ENCODE measurements around the gene AGAP3.

The AGAP3 gene

GRCh38 chr7:151123158-151123821 is 37.0 kb downstream of the AGAP3 start:
- DNase-seq (ENCODE audit: low spot score) = no peak

GRCh38 chr7:151123822-151124464 is 37.7 kb downstream of the AGAP3 start:
- peak; percentile 81 for DNase-seq (ENCODE audit: low spot score)

- no peak for DNase-seq (ENCODE audit: low spot score)
Observed at GRCh38 chr7:151124481-151124880, 38.2 kb downstream of the AGAP3 start.

GRCh38 chr7:151124899-151125399 is 38.7 kb downstream of the AGAP3 start:
- no peak for DNase-seq (ENCODE audit: low spot score)

GRCh38 chr7:151125470-151125845 is 39.2 kb downstream of the AGAP3 start:
- DNase-seq (ENCODE audit: low spot score) = no peak

GRCh38 chr7:151125846-151126481 is 39.7 kb downstream of the AGAP3 start:
- no peak for DNase-seq (ENCODE audit: low spot score)

GRCh38 chr7:151126491-151127137 is 40.3 kb downstream of the AGAP3 start:
- DNase-seq (ENCODE audit: low spot score) = no peak

- DNase-seq (ENCODE audit: low spot score) = no peak
Observed at GRCh38 chr7:151128144-151128543, 41.9 kb downstream of the AGAP3 start.

- no peak for DNase-seq (ENCODE audit: low spot score)
Observed at GRCh38 chr7:151128716-151129115, 42.4 kb downstream of the AGAP3 start.

GRCh38 chr7:151129117-151129959 is 43.1 kb downstream of the AGAP3 start:
- DNase-seq (ENCODE audit: low spot score) = no peak

GRCh38 chr7:151129960-151130591 is 43.8 kb downstream of the AGAP3 start:
- DNase-seq (ENCODE audit: low spot score) = no peak

GRCh38 chr7:151130741-151131157 is 44.5 kb downstream of the AGAP3 start:
- no peak for DNase-seq (ENCODE audit: low spot score)

GRCh38 chr7:151131224-151131591 is 44.9 kb downstream of the AGAP3 start:
- no peak for DNase-seq (ENCODE audit: low spot score)

GRCh38 chr7:151131592-151132293 is 45.5 kb downstream of the AGAP3 start:
- DNase-seq (ENCODE audit: low spot score) = no peak

GRCh38 chr7:151132461-151133205 is 46.4 kb downstream of the AGAP3 start:
- DNase-seq (ENCODE audit: low spot score) = no peak

- DNase-seq (ENCODE audit: low spot score) = no peak
Observed at GRCh38 chr7:151133266-151133985, 47.2 kb downstream of the AGAP3 start.

- DNase-seq (ENCODE audit: low spot score) = no peak
Observed at GRCh38 chr7:151133986-151134742, 47.9 kb downstream of the AGAP3 start.

- DNase-seq (ENCODE audit: low spot score) = no peak
Observed at GRCh38 chr7:151134743-151135524, 48.7 kb downstream of the AGAP3 start.

All from COLO829 (cell line).